HG02763 (cell line): ENCODE data around the gene DIAPH2.
A peak's percentile ranks its signal among the peaks of the same experiment; 100 is the strongest.

ENCODE experiments used
- ATAC-seq: cut with Tn5 transposase; IDR thresholded peaks from one replicate; pipeline ENCODE4 v1.9.1; 2021; ENCODE audit warnings: mild to moderate bottlenecking, moderate library complexity; ENCODE audit not compliant: unreplicated experiment

The DIAPH2 gene

GRCh38 chrX:97431281-97431680, 746.6 kb downstream of the DIAPH2 start:
- no peak for ATAC-seq

GRCh38 chrX:97446298-97446882, 761.7 kb downstream of the DIAPH2 start:
- no peak for ATAC-seq

GRCh38 chrX:97447306-97447705, 762.7 kb downstream of the DIAPH2 start:
- no peak for ATAC-seq

- no peak for ATAC-seq
Measured at GRCh38 chrX:97452283-97452682, 767.6 kb downstream of the DIAPH2 start.

GRCh38 chrX:97461763-97462162, 777.1 kb downstream of the DIAPH2 start:
- no peak for ATAC-seq

GRCh38 chrX:97471071-97471470, 786.4 kb downstream of the DIAPH2 start:
- no peak for ATAC-seq

- ATAC-seq: no peak
Measured at GRCh38 chrX:97474933-97475332, 790.3 kb downstream of the DIAPH2 start.

- ATAC-seq: no peak
Measured at GRCh38 chrX:97479106-97479890, 794.7 kb downstream of the DIAPH2 start.

- no peak for ATAC-seq
Measured at GRCh38 chrX:97481228-97481627, 796.6 kb downstream of the DIAPH2 start.

GRCh38 chrX:97482666-97483300, 798.1 kb downstream of the DIAPH2 start:
- ATAC-seq: no peak

- ATAC-seq: no peak
Measured at GRCh38 chrX:97490656-97491055, 806.0 kb downstream of the DIAPH2 start.

GRCh38 chrX:97494756-97495372, 810.2 kb downstream of the DIAPH2 start:
- ATAC-seq: peak; percentile 91

GRCh38 chrX:97498093-97498492, 813.5 kb downstream of the DIAPH2 start:
- ATAC-seq: no peak

- no peak for ATAC-seq
Measured at GRCh38 chrX:97504431-97504830, 819.8 kb downstream of the DIAPH2 start.

GRCh38 chrX:97517763-97518162, 833.1 kb downstream of the DIAPH2 start:
- no peak for ATAC-seq

GRCh38 chrX:97522307-97522706, 837.7 kb downstream of the DIAPH2 start:
- no peak for ATAC-seq

GRCh38 chrX:97524340-97524739, 839.7 kb downstream of the DIAPH2 start:
- ATAC-seq: no peak

GRCh38 chrX:97524997-97525396, 840.4 kb downstream of the DIAPH2 start:
- ATAC-seq: no peak

- no peak for ATAC-seq
Measured at GRCh38 chrX:97525981-97526380, 841.3 kb downstream of the DIAPH2 start.

- ATAC-seq: no peak
Measured at GRCh38 chrX:97527725-97528124, 843.1 kb downstream of the DIAPH2 start.

- ATAC-seq: no peak
Measured at GRCh38 chrX:97529536-97530200, 845.0 kb downstream of the DIAPH2 start.
